HEK293 (cell line): ENCODE data around the gene ATAD2B.

Source experiments
- CTCF ChIP-seq: fragments of 450-650 bp; formaldehyde crosslinking; IDR thresholded peaks from 2 replicates; pipeline ENCODE4 v1.5.1; 2016; ENCODE audit warnings: missing biosample characterization, missing genetic modification characterization
- ZNF621 ChIP-seq: fragments of 450-650 bp; formaldehyde crosslinking; IDR thresholded peaks from 2 replicates; pipeline ENCODE4 v1.5.1; 2017; ENCODE audit warnings: missing biosample characterization, missing genetic modification characterization

DNA sequence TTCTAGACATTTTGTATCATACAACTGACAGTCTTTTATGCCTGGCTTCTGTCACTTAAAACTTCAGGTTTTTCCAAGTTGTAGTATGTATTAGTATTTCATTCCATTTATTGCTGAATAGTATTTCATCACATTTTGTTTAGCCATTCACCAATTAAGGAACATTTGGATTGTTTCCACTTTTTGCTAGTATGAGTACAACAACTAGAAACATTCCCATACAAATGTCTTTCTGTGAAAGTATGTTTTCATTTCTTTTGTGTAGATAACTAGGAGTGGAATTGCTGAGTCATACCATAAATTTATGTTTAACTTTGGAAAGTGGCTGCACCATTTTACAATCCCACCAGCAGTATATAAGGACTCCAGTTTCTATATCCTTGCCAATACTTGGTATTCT is 135.9 kb downstream of the ATAD2B start:
- TF ChIP-seq ZNF621 (tag by site-specific recombination) (no peak), CTCF (no peak)
